HG02852 (cell line): ENCODE data around the gene TRAPPC3.

Experiments
- ATAC-seq: cut with Tn5 transposase; IDR thresholded peaks from one replicate; pipeline ENCODE4 v1.9.1; 2021; ENCODE audit warnings: mild to moderate bottlenecking, moderate library complexity; ENCODE audit not compliant: unreplicated experiment

Gene TRAPPC3

GRCh38 chr1:36106269-36106668, 43.0 kb downstream of the TRAPPC3 start:
- ATAC-seq: no peak

DNA sequence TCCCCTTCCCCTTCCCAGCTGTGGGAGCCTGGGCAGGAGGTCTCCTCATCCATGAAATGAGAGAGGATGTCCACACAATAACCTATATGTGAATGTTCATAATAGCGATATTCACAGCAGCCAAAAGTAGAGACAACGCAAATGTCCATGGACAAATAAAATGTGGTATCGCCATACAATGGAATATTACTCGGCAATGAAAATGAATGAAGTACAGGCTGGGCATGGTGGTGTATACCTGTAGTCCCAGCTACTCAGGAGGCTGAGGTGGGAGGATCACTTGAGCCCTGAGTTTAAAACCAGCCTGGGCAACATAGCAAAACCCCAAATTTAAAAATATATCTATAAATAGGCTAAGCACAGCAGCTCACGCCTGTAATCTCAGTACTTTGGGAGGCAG, 47.7 kb downstream of the TRAPPC3 start:
- ATAC-seq: no peak

DNA sequence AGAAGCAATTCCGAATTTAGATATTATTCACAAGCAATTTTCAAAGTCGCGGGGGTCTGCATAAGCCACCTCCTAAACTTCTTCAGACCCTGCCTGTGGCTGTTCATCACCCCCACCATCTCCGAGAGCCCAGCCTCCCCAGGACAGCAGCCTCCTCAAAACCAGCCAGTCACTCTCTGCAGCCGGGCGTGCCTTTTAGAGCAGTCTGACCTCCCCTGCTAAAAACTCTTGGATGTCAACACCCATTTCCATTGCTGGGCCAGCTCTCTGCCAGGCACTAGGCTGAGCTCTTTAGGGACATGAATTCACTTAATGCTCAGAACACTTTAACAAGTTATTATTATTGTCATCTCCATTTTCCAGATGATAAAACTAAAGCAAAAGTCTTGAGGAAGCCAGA, 48.9 kb downstream of the TRAPPC3 start:
- ATAC-seq: no peak

DNA sequence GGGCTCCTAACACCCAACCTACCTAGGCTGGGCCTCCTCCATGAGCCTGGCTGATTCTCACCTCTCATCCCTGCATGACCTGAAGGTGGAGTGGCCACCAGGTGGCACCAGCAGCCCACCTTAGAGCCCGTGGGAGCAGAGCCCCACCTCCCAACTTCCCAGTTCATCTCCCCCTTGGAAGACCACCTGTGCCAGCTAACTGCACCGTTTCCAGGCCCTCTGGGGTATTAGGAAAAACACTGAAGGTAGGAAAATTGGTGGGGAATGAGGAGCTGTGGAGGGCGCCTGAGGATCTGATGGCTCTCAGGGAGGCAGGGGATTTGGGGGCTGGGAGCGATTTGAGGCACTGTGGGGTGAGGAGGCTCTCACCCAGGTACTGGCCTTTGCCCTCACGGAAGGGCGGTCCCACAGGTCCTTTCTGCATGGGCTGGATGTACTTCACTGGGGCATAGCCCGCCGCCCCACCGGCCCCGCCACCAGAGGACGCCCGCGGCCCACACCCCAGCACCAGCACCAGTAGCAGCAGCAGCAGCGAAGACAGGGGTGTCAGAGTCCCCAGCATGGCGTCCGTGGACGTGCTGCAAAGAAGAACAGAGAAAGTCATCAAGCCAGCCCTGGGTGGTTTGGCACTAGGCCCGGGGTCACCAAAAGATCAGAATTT, 49.5 kb downstream of the TRAPPC3 start:
- no peak for ATAC-seq

DNA sequence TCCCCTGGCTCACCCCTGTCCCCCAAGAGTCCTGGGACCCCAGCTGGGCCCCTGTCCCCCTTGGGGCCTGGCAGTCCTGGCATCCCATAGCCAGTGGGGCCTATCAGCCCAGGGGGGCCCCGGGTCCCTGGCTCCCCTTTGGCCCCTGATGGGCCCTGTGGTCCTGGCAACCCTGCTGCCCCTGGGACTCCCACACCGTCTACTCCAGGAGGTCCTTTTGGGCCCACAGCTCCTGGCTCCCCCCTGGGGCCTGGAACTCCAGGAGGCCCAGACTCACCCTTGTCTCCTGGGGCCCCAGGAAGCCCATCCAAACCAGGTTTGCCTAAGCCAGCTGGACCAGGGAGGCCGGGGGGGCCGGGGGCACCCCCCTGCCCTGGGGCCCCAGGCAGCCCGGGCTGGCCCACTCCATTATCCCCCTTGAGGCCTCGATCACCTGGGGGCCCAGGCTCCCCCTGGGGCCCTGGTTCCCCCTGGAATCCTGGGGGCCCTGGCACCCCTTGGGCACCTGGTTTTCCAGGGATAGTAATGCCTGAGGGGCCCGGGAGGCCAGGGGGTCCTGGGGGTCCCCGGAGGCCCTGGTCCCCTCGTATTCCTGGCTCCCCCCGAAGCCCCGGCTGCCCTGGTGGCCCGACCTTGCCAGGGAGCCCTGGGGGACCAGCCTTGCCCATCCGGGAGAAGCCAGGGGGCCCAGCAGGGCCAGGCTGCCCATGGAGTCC, 50.5 kb downstream of the TRAPPC3 start:
- no peak for ATAC-seq

- ATAC-seq: no peak
Observed at GRCh38 chr1:36097693-36098585, 51.3 kb downstream of the TRAPPC3 start.

- ATAC-seq: no peak
Observed at GRCh38 chr1:36096500-36097432, 52.5 kb downstream of the TRAPPC3 start.

DNA sequence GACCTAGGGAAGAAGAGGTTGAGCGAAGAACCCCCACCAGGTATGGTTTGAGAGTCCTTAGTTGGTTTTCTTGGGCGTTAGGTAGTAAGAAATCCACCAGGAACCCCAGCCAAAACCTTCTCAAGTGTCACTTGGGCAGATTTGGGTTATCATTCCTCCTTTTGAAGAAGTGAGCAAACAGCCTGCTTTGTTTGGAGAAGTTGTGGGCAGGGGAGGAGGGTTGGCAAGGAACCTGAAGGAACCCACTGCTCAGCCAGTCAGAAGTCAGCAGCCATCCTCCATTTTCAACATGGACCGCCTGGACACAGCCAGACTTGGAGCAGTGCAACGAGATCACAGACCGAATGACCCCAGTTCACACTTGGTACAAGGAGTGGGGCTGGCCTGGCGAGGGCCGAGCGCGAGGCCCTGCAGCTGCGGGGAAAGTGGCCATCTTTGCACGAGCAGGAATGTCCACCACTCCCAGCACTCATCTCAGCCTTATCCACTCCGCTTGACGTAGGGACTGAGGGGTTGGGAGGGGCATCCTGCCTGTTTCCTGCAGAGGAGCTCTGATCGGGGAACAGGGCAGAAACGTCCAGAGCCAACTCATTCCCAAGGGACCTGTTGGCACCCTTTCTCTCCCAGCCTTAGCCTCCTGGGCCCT, 53.4 kb downstream of the TRAPPC3 start:
- no peak for ATAC-seq

- ATAC-seq: no peak
Observed at GRCh38 chr1:36094621-36095061, 54.6 kb downstream of the TRAPPC3 start.

DNA sequence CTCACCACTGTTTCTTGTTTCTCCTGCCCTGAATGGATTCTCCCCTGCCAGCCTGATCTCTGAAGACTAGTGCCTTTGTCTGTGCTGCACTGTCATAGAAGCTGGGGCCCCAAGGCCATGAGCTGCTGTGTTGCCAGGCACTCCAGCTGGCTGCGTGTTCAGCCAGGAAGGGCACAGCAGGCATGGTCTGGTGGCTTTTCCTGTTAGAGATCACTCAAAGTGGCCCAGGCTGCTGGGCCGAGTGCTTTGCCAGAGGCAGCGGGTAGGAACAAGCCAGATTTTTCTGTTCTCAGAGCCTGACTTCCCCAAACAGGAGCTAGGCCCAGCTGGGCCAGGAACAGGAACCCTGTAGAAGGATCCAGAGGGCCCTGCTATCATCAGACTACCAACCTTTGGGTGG, 55.4 kb downstream of the TRAPPC3 start:
- no peak for ATAC-seq

GRCh38 chr1:36093226-36093625, 56.1 kb downstream of the TRAPPC3 start:
- ATAC-seq: no peak

DNA sequence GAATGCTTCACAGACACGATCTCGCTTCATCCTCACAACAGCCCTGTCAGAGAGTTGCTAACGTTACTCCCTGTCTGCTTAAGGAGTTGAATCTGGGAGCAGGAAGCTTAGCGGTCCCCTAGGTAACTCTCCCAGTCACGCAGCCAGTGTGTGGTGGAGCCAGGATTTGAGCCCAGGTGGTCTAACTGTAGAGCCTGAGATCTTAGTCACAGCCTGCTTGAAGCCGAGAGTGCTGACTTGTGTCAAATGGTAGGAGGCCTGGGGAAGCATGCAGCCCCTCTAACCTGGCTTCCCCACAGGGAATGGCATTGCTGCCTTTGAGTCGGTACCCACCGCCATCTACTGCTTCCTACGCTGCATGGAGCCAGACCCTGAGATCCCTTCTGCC, 56.5 kb downstream of the TRAPPC3 start:
- ATAC-seq: no peak

DNA sequence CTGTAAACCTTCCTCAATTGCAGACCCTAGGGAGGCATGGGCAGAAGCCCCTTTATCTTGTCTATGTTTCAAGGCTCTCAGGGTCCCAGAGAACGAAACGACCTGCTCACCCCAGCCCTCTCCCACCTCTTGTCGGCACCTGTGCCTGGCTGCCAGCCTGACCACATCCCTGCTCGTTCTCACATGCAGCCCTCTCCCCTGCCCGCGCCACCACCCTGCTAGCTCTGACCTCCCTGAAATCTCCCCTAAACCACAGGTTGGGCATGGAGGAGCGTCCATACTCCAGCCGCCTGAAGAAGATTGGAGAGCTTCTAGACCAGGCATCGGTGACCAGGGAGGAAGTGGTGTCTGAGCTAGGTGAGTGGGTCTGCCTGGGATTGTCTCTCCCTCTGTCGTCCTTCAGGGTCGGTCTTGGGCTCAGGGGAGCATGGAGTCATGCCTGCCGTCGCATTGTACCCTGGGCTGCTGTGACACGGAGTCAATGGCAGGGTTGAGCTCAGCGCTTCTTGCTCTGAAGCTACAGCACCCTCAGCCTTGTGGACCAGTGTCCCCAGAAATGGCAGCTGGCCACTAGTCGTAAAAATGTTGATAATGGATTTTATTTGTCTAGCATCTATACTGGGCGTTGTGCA, 57.0 kb downstream of the TRAPPC3 start:
- ATAC-seq: no peak

GRCh38 chr1:36091698-36092097, 57.6 kb downstream of the TRAPPC3 start:
- ATAC-seq: no peak

DNA sequence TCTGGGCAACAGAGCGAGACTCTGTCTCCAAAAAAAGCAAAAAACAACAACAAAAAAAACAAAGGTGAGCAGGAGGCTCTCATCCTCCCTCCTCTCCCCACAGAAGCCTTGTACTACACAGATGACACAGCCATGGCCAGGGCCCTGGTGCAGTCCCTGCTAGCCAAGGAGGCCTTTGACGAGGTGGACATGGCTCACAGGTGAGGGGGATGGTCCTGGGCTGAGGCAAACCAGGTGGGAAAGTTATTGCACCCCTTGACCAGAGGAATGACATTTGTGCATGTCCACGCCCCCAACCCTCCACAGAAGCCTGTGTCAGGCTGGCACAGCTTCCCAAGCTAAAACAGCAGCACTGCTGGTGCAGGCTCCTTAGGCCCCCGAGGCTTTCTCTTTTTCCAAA, 58.1 kb downstream of the TRAPPC3 start:
- no peak for ATAC-seq

DNA sequence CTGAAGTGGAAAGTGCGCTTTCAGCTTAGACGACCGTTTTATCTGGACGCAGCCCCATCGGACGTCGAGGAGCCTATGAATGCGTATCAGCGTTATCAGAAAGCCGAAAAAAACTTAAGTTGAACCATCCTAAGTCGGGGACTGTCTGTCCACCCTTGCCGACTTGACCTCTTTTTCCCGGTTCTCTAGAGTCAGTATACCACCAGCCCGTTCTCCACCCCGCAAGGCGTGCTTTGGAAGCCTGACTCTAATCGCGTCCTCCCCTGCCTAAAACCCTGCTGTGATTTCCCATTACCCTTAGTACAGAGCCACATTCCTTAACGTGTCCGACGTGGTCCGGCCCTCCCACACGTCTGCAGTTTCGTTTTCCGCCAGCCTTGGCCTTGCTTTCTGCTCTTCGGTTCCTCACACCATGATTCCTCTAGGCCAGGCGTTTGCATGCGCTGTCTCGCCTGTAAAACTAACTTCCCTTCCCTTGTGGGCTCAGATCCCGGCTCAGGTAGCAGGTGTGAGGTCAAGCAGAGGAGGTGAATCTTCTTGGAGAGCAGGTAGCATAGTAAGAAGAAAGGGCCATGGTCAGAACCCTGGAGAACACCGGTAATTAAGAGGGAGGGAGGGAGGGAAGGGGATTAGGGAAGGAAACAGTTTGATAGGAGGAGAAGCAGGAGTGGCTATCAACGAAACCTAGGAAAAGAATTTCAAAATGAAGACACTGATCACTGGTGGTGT, 59.7 kb downstream of the TRAPPC3 start:
- ATAC-seq: no peak

DNA sequence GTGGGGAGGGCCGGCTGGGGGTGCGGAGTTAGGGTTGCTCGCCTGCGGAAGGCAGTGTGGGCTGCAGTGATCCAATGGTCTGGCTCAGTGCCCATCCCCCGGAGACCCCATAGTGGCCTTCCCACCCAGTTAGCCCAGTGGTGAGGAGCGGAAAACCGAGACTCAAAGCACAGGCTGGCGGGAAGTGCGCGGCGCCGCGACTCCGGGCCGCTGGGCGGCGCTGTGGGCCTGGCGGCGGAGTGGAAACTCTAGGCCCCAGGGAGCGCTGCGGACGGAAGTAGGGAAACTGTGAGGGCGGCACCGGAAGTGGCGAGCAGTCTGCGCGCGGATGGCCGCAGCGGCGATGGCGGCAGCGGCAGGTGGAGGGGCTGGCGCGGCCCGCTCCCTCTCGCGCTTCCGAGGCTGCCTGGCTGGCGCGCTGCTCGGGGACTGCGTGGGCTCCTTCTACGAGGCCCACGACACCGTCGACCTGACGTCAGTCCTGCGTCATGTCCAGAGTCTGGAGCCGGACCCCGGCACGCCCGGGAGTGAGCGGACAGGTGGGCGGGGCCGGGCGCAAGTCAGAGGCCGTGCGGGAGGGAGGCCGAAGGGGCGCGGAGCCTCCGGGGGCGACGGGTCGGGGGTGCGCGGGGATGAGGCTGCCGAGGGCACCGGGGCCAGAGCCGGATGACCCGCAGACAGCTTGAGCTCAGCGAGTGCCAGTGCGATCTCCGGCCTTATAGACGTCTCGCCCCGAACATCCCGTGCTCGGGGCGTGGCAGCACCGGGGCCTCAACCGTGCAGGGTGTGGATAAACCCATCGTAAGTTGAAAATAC, 60.5 kb downstream of the TRAPPC3 start, which contains the start of gene ADPRS:
Gene ADPRS (plus strand): TSS at position 316 of the 816 bp plus-strand sequence. CDS start 13 bp downstream, at position 329.
- ATAC-seq: peak; percentile 68

GRCh38 chr1:36088265-36088576, 61.1 kb downstream of the TRAPPC3 start:
- peak; percentile 22 for ATAC-seq
